HepG2 (cell line): ENCODE data around the gene PACS1. TPM values are rescaled to one million over a fixed set of nuclear protein-coding genes. Genes with fewer than 3 reads are reported as not detected.

ENCODE experiments used
- CCAR2 ChIP-seq: fragments of 200-400 bp; formaldehyde crosslinking; optimal IDR thresholded peaks from 2 replicates; pipeline ENCODE3; 2018; ENCODE audit warnings: low read depth, mild to moderate bottlenecking, low read length, moderate library complexity
- CENPX ChIP-seq: sonication (generic); formaldehyde crosslinking; IDR thresholded peaks from 2 replicates; pipeline ENCODE4 v1.9.0; 2021; ENCODE audit warnings: mild to moderate bottlenecking, missing genetic modification reagents, moderate library complexity
- DR1 ChIP-seq: sonication (generic); formaldehyde crosslinking; IDR thresholded peaks from 2 replicates; pipeline ENCODE4 v1.8.0; 2021; ENCODE audit warnings: mild to moderate bottlenecking, missing genetic modification reagents, inconsistent platforms
- EHMT2 ChIP-seq: fragments of 200-600 bp; sonication (generic); IDR thresholded peaks from 2 replicates; pipeline ENCODE4 v1.7.0; 2017; ENCODE audit warnings: antibody characterized with exemption, low read depth, low read length, borderline replicate concordance
- ETV5 ChIP-seq: IDR thresholded peaks from 2 replicates; pipeline ENCODE4 v1.6.1; 2018; ENCODE audit warnings: missing biosample characterization, missing genetic modification reagents, inconsistent platforms, borderline replicate concordance
- FOXO1 ChIP-seq: sonication (generic); formaldehyde crosslinking; IDR thresholded peaks from 2 replicates; pipeline ENCODE4 v1.4.0; 2020; ENCODE audit warnings: missing genetic modification reagents
- FOXP4 ChIP-seq: sonication (generic); formaldehyde crosslinking; IDR thresholded peaks from 2 replicates; pipeline ENCODE4 v1.4.0; 2020; ENCODE audit warnings: missing genetic modification reagents
- KLF11 ChIP-seq: IDR thresholded peaks from 2 replicates; pipeline ENCODE4 v1.6.1; 2016; ENCODE audit warnings: missing compliant biosample characterization
- RNF2 ChIP-seq: fragments of 450-650 bp; conservative IDR thresholded peaks from 2 replicates; pipeline ENCODE4 v1.6.1; 2016; ENCODE audit warnings: low read depth
- SNAPC4 ChIP-seq: sonication (generic); formaldehyde crosslinking; IDR thresholded peaks from 2 replicates; pipeline ENCODE4 v1.4.0; 2020; ENCODE audit warnings: mild to moderate bottlenecking, missing genetic modification reagents
- SP140L ChIP-seq: sonication (generic); formaldehyde crosslinking; IDR thresholded peaks from 2 replicates; pipeline ENCODE4 v1.4.0; 2020; ENCODE audit warnings: missing genetic modification reagents, borderline replicate concordance
- SRSF4 ChIP-seq: fragments of 200-400 bp; formaldehyde crosslinking; IDR thresholded peaks from one replicate; pipeline ENCODE4 v1.6.1; 2018; ENCODE audit warnings: mild to moderate bottlenecking, low read depth, low read length, moderate library complexity; ENCODE audit not compliant: poor library complexity, severe bottlenecking
- STAG1 ChIP-seq: sonication (generic); formaldehyde crosslinking; IDR thresholded peaks from 2 replicates; pipeline ENCODE4 v1.4.0; 2020; ENCODE audit warnings: missing genetic modification reagents
- TCF12 ChIP-seq, 2 experiments: fragments of 450-650 bp in 1 of 2; sonication (generic) in 1 of 2; formaldehyde crosslinking in 1 of 2; IDR thresholded peaks; 2 replicates each; pipeline versions ENCODE4 v1.6.1 to v1.8.0; 2017 to 2022; ENCODE audit warnings: antibody characterized with exemption in 1 of 2, mild to moderate bottlenecking in 1 of 2, missing genetic modification reagents in 1 of 2, moderate library complexity in 1 of 2
- XRCC5 ChIP-seq: fragments of 200-400 bp; formaldehyde crosslinking; optimal IDR thresholded peaks from 2 replicates; pipeline ENCODE3; 2017; ENCODE audit warnings: mild to moderate bottlenecking, low read length
- ZNF317 ChIP-seq: sonication (generic); formaldehyde crosslinking; IDR thresholded peaks from 2 replicates; pipeline ENCODE4 v1.5.0; 2020; ENCODE audit warnings: mild to moderate bottlenecking, missing genetic modification reagents
- ZNF414 ChIP-seq: sonication (generic); formaldehyde crosslinking; IDR thresholded peaks from 2 replicates; pipeline ENCODE4 v1.5.0; 2020; ENCODE audit warnings: missing genetic modification reagents
- ZNF572 ChIP-seq: sonication (generic); formaldehyde crosslinking; IDR thresholded peaks from 2 replicates; pipeline ENCODE4 v1.5.1; 2020; ENCODE audit warnings: mild to moderate bottlenecking, missing genetic modification reagents
- ZNF597 ChIP-seq: sonication (generic); formaldehyde crosslinking; IDR thresholded peaks from 2 replicates; pipeline ENCODE4 v1.5.0; 2020; ENCODE audit warnings: missing genetic modification reagents
- ZNF777 ChIP-seq: sonication (generic); formaldehyde crosslinking; IDR thresholded peaks from 2 replicates; pipeline ENCODE4 v1.4.0; 2020; ENCODE audit warnings: missing genetic modification reagents
- polyA plus RNA-seq, 8 experiments: library from polyadenylated mRNA; depleted of rRNA in 3 of 8; stranded (reverse) in 7 of 8; unstranded in 1 of 8; fragments of >200 nt; fragmentation: Illumina TruSeq in 4 of 8; extraction: Trizol in 4 of 8; gene quantifications; 2 replicates each; pipeline versions ENCODE4 v1.2.1 to v1.2.3, GENCODE V29; 2011 to 2016; ENCODE audit warnings: low read depth in 4 of 8, missing spikeins in 1 of 8, mixed read lengths in 1 of 8; ENCODE audit not compliant: insufficient read depth in 1 of 8
- total RNA-seq, 5 experiments: library from RNA; depleted of rRNA; stranded (reverse); fragments of >200 nt; fragmentation: Illumina TruSeq; extraction: Trizol; gene quantifications; 2 replicates each; pipeline ENCODE4 v1.2.3, GENCODE V29; 2016; ENCODE audit warnings: low read depth in 1 of 5

The PACS1 gene
- total and polyA plus RNA-seq, 2 of the 13 experiments (the other 11 are each of a cell fraction or from before 2014, with no cell fraction given) = 7.6 to 8.6 TPM

DNA sequence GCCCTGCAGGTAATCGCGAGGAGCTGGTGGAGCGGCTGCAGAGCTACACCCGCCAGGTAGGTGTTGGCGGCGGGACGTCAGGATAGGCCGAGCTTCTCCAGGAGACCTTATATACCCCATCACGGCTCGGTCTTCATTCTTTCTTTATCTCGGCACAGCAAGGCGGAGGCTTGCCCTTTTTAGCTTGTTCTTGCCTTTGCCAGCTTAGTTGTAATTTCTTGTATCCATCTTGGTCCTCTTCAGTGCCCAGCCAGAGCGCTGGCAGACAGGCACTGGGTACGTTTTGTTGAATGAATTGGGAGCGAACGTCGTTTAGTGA, 17.4 kb upstream of the PACS1 start (continued):
- TF ChIP-seq FOXP4 (no peak), ZNF597 (CRISPR knock-in tag) (no peak), CENPX (CRISPR knock-in tag) (no peak), RNF2 (0 out of 2 replicates have a peak, but pooled peaks have one; percentile 2), TCF12 (IDR thresholded peaks at IDR 0.05) (no peak), TCF12 (CRISPR knock-in tag; IDR thresholded peaks at IDR 0.05) (no peak), XRCC5 (no peak), FOXO1 (0 out of 2 replicates have a peak, but pooled peaks have one; percentile 1), ZNF414 (CRISPR knock-in tag) (no peak), SRSF4 (no peak), SNAPC4 (peak; percentile 10; the same call in 1 of the 2 replicates), KLF11 (CRISPR knock-in tag) (no peak), ZNF317 (CRISPR knock-in tag) (0 out of 2 replicates have a peak, but pooled peaks have one; percentile 18), EHMT2 (no peak), ETV5 (CRISPR knock-in tag) (no peak), STAG1 (CRISPR knock-in tag) (no peak), ZNF572 (CRISPR knock-in tag) (0 out of 2 replicates have a peak, but pooled peaks have one; percentile 7), SP140L (CRISPR knock-in tag) (no peak), ZNF777 (no peak), CCAR2 (no peak), DR1 (CRISPR knock-in tag) (no peak)
